GM19452 (cell line): ENCODE measurements around the gene SOX12.

Experiments
- ATAC-seq: cut with Tn5 transposase; IDR thresholded peaks from one replicate; pipeline ENCODE4 v1.9.1; 2021; ENCODE audit not compliant: unreplicated experiment

The SOX12 gene

GRCh38 chr20:325045-325888 lies at the start of gene SOX12:
SOX12 (plus strand) TSS chr20:325552; CDS start chr20:325925, 373 bp downstream.
- peak; percentile 79 for ATAC-seq

GRCh38 chr20:275791-276190 lies 49.6 kb upstream of the SOX12 start:
- ATAC-seq: no peak

- no peak for ATAC-seq
These were observed 48.5 kb upstream of the SOX12 start for GRCh38 chr20:276620-277495.

GRCh38 chr20:277496-277781 lies 47.9 kb upstream of the SOX12 start:
- no peak for ATAC-seq

GRCh38 chr20:278181-278580 lies 47.2 kb upstream of the SOX12 start:
- no peak for ATAC-seq

GRCh38 chr20:278607-279571 lies 46.5 kb upstream of the SOX12 start:
- no peak for ATAC-seq

GRCh38 chr20:284172-284571 lies 41.2 kb upstream of the SOX12 start:
- ATAC-seq: no peak

- ATAC-seq: no peak
These were observed 38.8 kb upstream of the SOX12 start for GRCh38 chr20:286508-286907.

- no peak for ATAC-seq
These were observed 36.2 kb upstream of the SOX12 start for GRCh38 chr20:288956-289692.

- ATAC-seq: no peak
These were observed 35.7 kb upstream of the SOX12 start for GRCh38 chr20:289693-290083.

GRCh38 chr20:290084-290831 lies 35.1 kb upstream of the SOX12 start, which contains the start of gene C20orf96:
C20orf96 (minus strand) TSS chr20:290750; CDS start chr20:290610, 140 bp downstream.
- ATAC-seq: peak; percentile 86

GRCh38 chr20:294602-295001 lies 30.8 kb upstream of the SOX12 start:
- no peak for ATAC-seq

- no peak for ATAC-seq
These were observed 29.5 kb upstream of the SOX12 start for GRCh38 chr20:295804-296203.

GRCh38 chr20:297098-297924 lies 28.0 kb upstream of the SOX12 start, which contains the start of gene ZCCHC3:
ZCCHC3 (plus strand) TSS chr20:297570; CDS start chr20:297587, 17 bp downstream.
- ATAC-seq: peak; percentile 73

GRCh38 chr20:297925-298775 lies 27.2 kb upstream of the SOX12 start:
- peak; percentile 28 for ATAC-seq

- no peak for ATAC-seq
These were observed 26.5 kb upstream of the SOX12 start for GRCh38 chr20:298776-299391.

- ATAC-seq: no peak
These were observed 24.9 kb upstream of the SOX12 start for GRCh38 chr20:300345-300990.
